CD4-positive, alpha-beta T cell treated with Interleukin-4 for 4 hours (primary cell): ENCODE data around the gene RNF11.
"Not testable (repeated sequence)": the region's sequence is repeated elsewhere in the genome, so short reads cannot be mapped to it uniquely, and the experiment has no call there.

Experiments used
- DNase-seq: peaks from one replicate; pipeline ENCODE4 v3.0.0-alpha.2; 2020

The RNF11 gene

DNA sequence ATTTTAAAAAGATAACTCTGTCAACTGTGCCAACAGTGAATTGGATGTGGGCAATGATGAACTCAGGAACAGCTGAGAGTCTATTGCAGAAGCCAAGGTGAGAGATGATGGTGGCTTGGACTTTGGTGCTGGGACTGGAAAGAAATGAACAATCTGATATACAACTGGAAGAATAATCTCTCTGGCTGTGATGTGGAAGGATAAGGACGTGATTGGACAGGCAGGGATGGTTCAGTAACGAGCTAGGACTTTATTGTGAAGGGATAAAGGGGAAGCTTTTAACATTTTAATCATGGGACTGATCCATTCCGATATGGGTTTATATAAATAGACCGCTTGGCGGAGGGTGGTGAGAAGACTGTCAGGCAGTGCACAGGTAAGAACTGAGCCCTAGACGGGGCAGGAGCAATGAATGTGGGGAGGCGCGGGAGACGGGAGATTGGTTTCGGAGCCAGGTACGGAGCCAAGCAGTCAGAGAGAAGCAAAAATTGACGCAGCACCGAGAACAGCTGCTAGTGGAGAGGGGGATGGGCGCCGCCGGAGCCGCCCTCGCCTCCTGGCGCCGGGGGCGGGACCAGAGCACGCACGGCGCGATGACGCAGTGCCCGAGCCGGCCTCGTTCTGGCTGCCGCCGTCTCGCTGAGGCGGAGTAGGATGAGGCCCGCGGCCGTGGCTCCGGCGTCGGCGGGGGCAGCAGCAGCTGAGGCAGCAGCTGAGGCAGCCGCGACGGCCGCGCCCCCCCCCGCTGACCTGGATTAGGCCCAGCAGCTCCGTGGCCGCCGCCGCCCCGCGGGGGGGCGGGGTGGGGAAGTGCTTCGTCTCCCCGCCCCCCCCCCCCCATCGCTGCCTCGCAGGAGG lies at the start of gene RNF11:
RNF11 (plus strand) TSS at position 601 of the 858 bp plus-strand sequence. CDS start 484 bp downstream, outside the sequence.
- peak; percentile 89 for DNase-seq

DNA sequence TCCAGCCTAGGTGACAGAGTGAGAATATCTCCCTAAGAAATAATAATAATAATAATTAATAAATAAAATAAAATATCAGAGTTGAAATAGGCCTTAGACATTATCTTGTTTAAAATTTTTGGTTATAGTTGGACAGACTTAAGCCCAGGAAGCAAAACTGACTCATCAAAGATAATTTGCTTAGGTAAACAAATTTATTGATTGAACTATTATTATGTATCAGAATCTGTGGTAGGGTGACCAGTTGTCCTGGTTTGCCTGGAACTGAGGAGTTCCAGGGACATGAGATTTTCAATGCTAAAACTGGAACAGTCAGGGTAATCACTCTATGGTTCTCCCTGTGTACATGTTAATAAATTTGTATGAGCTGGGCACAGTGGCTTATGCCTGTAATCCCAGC lies 47.8 kb upstream of the RNF11 start:
- DNase-seq = no peak

DNA sequence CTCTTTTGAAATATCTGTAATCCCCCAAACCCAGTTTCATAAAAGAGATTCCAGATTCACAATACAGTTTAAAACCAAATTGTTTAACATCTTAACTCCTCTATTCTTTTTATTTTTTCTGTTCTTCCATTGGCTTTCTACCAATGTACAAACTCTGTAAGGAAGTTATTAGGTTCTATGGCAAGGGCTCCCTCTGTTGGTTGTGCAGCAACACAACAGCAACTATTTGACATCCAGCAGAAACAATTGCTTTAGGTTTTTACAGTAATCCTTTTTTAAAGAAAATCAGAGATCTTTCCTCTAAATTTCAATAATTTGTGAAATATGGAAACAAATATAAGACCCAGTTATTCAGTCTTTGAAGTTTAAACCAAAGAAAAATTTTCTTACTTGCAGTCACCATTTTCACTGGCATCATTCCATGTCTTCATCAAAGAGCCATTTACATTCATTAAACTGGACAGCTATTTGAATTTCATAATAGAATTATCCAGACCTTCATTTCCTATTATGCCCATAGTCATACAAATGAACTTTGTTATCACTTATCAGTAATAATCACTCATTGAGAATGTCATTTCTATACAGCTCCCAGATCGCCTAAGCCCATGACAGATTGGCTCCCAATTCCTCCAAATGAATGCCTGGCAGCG lies 46.5 kb upstream of the RNF11 start:
- peak; percentile 51 for DNase-seq

DNA sequence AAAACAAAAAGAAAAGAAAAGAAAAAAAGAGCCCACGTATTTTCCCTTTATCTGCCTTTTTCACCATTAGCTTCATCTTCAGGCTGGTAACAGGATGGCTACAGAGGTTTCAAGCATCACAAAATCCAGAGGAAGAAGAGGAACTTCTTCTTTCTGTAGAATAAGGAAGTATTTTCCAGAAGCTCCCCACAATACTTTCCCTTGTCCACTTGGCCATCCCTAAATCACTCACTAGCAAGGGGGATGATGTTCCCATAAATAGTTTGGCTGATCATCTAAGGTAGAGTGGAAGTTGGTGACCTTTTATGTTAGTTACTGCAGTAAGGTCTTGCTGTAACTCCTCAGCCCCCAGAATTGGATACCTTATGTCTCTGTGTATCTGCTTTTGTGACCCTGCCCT lies 45.1 kb upstream of the RNF11 start:
- DNase-seq = no peak

- peak; percentile 55 for DNase-seq
Observed at GRCh38 chr1:51192213-51192843, 43.7 kb upstream of the RNF11 start.

DNA sequence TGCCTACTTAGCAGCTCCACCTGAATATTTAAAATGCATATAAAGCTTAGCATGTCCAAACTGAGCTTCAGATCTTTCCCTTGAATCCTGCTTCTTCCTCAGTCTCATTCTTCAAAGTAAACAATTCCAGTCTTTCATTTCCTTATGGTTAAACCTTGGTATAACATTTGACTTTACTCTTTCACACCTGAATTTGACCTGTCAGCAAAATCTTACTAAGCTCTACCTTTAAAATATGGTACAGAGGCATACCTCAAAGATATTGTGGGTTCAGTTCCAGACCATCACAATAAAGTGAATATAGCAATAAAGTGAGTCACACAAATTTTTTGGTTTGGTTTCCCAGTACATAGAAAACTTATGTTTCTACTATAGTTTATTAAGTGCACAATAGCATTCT lies 42.5 kb upstream of the RNF11 start:
- no peak for DNase-seq

- DNase-seq = no peak
Observed at GRCh38 chr1:51203121-51203873, 32.8 kb upstream of the RNF11 start.

- no peak for DNase-seq
Observed at GRCh38 chr1:51203874-51204245, 32.2 kb upstream of the RNF11 start.

- DNase-seq = no peak
Observed at GRCh38 chr1:51210055-51210454, 26.0 kb upstream of the RNF11 start.

DNA sequence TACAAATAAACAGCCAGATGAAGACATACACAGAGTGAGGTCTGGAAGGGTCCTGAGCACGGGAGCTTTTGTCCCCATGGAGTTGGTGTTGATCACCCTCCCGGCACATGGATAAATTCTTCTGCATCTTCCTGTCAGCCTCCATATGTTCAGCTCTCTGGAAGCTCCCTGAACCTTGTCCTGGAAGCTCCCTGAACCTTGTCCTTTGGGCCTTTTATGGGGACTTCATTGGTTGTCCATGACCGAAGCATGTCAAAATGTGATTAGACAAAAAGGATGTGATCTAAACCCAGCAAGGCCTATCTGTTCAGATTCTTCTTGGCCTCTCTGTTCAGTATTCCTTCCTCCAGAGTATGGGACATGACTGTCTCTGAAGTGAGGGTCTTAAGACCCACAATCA lies 25.4 kb upstream of the RNF11 start:
- no peak for DNase-seq

GRCh38 chr1:51214615-51215131 lies 21.4 kb upstream of the RNF11 start:
- peak; percentile 34 for DNase-seq

GRCh38 chr1:51215169-51215568 lies 20.9 kb upstream of the RNF11 start:
- no peak for DNase-seq

DNA sequence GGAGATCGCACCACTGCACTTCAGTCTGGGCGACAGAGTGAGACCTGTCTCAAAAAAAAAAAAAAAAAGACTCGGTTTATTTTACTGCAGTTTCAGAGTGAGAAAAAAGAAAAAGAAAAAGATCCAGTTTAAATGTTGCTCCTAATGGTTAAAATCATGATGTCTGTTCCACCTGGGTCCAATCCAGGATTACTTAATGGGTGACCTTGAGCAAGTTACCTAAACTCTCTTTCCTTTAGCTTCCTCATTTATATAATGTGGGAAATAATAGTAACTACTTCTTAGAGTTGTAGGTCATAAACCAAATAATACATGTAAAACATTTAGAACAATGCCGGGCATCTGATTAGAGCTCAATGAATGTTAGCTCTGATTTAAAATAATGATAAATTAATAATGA lies 19.4 kb upstream of the RNF11 start:
- DNase-seq = no peak

DNA sequence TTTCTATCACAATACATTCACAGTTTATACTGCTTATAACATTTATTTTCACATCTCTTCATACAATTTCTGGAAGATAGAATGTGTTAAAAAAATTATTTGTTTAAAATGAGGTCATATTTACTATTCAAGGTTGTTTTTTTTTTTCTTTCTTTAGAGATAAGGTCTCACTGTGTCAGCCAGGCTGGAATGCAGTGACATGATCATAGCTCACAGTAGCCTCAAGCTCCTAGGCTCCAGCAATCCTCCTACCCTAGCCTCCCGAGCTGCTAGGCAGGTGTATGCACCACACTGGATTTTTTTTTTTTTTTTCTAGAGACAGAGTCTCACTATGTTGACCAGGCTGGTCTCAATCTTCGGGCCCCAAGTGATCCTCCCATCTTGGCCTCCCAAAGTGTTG lies 19.0 kb upstream of the RNF11 start:
- DNase-seq = no peak

DNA sequence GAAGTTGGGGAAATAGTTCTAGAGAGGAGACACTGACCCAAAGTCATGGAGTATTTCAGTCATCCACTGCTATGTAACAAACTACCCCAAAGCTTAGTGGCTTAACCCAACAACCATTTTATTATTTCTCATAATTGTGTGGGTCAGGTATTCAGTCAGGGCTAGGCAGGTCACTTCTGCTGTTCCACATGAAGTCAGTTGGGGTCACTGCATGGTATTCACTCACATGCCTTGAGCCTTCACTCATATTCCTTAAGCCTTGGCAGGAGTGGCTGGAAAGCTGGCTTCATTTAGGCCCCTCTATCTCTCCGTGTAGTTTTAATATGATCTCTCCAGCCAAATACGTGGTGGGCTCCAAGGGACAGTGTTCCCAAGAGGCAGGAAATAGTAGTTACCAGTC lies 17.5 kb upstream of the RNF11 start:
- no peak for DNase-seq

DNA sequence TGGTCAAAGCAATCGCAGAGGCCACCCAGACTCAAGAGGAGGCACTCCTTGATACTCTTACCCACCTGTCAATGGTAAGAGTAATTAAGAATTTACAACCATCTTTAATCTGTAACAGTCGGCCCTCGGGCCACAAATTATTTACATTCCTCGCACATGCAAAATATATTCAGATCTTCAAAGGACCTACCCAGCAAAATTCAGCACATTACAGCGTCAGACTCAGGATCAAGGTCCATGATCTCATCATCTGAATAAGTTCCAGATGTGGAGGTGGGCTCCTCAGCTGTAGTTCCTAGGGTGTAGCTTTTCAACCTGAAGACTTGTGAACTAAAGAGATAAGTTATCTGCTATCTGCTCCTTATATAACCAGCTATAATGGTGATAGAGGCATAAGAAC lies 17.1 kb upstream of the RNF11 start:
- no peak for DNase-seq

DNA sequence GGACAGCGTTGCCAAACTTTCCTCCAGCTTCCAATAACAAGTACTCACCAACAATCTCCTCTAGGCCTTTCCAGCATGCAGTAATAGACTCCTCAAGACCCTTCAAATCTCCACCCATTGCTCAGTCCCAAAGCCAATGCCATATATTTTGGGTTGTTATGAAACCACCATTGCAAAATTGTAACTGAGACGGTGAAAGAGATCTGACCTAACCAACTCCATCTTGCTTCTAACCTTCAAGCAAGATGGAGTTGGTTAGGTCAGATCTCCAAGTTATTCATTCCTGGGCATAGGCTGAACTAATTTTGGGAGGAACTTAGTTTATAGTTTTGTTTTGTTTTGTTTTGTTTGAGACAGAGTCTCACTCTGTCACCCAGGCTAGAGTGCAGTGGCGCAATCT lies 14.5 kb upstream of the RNF11 start:
- not testable (repeated sequence) for DNase-seq

DNA sequence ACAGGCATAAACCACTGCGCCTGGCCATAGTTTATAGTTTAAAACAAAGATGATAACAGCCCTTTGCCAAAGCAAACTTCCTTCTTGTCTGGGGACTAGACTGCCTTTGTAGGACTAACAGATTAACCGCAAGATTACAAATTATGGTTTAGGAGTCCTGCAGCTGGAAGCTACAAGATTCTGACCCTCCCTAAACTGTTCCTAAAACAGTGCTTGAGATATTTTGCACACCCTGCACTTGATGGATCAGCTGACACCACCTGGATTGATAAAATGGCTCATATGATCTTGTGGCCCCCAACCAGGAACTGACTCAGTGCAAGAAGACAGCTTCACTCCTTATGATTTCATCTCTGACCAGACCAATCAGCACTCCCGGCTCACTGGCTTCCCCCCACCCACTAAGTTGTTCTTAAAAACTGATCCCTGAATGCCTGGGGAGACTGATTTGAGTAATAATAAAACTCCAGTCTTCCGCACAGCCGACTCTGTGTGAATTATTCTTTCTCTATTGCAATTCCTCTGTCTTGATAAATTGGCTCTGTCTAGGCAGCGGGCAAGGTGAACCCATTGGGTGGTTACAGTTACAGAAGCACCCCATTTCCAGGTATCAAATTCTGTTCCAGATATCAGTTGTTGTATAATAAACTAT lies 13.8 kb upstream of the RNF11 start:
- no peak for DNase-seq

DNA sequence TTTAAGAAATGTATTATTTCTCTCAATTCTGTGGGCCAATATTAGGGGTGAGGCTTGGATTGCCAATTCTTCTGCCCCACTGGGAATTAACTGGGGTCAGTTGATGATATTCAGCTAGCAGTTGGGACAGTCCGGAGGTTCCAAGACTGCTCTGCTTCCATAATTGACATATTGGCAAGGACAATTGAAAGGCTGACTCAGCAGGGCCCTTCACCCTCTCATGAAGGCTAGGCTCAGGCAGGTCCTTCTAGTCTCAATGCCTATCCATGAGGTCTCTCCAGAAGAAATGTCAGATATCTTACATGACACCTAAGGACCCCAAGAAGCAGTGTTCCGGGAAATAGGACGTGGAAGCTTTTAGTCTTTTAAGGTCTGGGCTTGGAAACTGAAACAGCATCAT lies 13.3 kb upstream of the RNF11 start:
- no peak for DNase-seq

DNA sequence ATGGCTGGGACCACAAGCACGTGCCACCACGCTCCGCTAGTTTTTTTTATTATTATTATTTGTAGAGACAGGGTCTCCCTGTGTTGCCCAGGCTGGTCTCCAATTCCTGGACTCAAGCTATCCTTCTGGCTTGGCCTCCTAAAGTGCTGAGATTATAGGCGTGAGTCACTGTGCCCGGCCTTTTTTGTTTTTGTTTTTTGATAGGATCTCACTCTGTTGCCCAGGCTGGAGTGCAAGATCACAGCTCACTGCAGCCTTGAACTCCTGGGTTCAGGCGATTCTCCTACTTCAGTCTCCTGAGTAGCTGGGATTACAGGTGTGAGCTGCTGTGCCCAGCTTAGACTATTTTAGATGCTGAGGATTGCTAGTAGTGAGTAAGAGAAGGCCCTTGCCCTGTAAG lies 11.8 kb upstream of the RNF11 start:
- DNase-seq = no peak

DNA sequence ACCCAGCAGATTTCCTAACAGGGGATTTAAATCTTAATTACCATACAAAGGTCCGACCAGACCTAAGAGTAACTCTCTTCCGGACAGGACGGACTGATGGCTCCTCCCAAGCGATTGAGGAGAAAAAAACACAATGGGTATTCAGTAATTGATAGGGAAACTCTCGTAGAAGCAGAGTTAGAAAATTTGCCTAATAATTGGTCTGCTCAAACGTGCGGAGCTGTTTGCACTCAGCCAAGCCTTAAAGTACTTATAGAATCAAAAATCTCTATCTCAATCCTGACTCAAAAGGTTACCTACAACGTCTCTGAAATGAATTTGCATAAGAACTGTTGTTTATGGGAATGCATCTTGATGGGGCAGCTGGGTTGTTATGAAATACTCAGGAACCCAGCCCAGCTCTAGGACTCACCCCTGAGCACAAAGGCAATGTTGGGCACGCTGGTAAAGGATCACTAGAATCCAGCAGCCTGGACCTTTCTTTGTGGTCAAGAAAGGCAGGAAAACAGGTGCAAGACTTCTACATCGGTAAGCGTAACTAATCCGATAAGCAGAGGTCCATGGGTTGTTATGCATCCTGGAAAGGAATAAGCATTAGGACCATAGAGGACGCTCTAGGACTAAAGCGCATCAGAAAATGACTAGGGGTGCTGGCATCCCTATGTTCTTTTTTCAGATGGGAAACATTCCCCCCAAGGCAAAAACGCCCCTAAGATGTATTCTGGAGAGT lies 8.7 kb upstream of the RNF11 start:
- not testable (repeated sequence) for DNase-seq

DNA sequence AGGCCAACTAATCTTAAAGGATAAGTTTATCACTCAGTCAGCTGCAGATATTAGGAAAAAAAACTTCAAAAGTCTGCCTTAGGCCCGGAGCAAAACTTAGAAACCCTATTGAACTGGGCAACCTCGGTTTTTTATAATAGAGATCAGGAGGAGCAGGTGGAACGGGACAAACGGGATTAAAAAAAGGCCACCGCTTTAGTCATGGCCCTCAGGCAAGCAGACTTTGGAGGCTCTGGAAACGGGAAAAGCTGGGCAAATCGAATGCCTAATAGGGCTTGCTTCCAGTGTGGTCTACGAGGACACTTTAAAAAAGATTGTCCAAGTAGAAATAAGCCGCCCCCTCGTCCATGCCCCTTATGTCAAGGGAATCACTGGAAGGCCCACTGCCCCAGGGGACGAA lies 7.6 kb upstream of the RNF11 start:
- not testable (repeated sequence) for DNase-seq
